Upper lobe of left lung (tissue), 6 donors: ENCODE measurements around the gene MELK. TPM values are rescaled to one million over a fixed set of nuclear protein-coding genes. Genes with fewer than 3 reads are reported as not detected.

Source experiments
- ATAC-seq, 2 donors: fragments of 200-7000 bp; cut with Tn5 transposase; one replicate each; pipeline ENCODE4 v1.9.1; 2022; ENCODE audit warnings: mild to moderate bottlenecking in 2 of 2, moderate library complexity in 2 of 2; ENCODE audit not compliant: low FRiP score in 2 of 2
- DNase-seq, 2 donors: peaks; one replicate each; pipeline ENCODE4 v3.0.0-alpha.2; 2019 to 2020
- H3K27ac ChIP-seq, 4 donors: fragments of 200-600 bp; sonication (generic); one replicate each; pipeline ENCODE4 v1.5.1; 2016 to 2019
- H3K27me3 ChIP-seq, 4 donors: fragments of 200-600 bp; sonication (generic); one replicate each; pipeline ENCODE4 v1.5.1; 2017 to 2019
- H3K36me3 ChIP-seq, 4 donors: fragments of 200-600 bp; sonication (generic); one replicate each; pipeline ENCODE4 v1.5.1; 2016 to 2019
- H3K4me1 ChIP-seq, 4 donors: fragments of 200-600 bp; sonication (generic); one replicate each; pipeline ENCODE4 v1.5.1; 2018 to 2019
- H3K4me3 ChIP-seq, 4 donors: fragments of 200-600 bp; sonication (generic); one replicate each; pipeline ENCODE4 v1.5.1; 2017 to 2019; ENCODE audit warnings: mild to moderate bottlenecking in 2 of 4, moderate library complexity in 1 of 4
- H3K9me3 ChIP-seq, 4 donors: fragments of 200-600 bp; sonication (generic); one replicate each; pipeline ENCODE4 v1.5.1; 2018 to 2019
- CTCF ChIP-seq, 6 experiments: fragments of 450-650 bp in 4 of 6; fragments of 200-600 bp in 2 of 6; sonication (generic) in 2 of 6; IDR thresholded peaks; one replicate each; pipeline ENCODE4 v1.5.1; 2016 to 2019; ENCODE audit warnings: antibody characterized with exemption in 6 of 6
- EP300 ChIP-seq, 4 donors: sonication (generic); formaldehyde crosslinking; IDR thresholded peaks; one replicate each; pipeline ENCODE4 v1.5.1; 2017; ENCODE audit warnings: antibody characterized with exemption in 4 of 4, control low read depth in 2 of 4
- POLR2A ChIP-seq, 4 donors: fragments of 450-650 bp; IDR thresholded peaks; one replicate each; pipeline ENCODE4 v1.5.1; 2016 to 2017; ENCODE audit warnings: antibody characterized with exemption in 4 of 4, mild to moderate bottlenecking in 2 of 4
- POLR2AphosphoS5 ChIP-seq, 2 donors: sonication (generic); formaldehyde crosslinking; IDR thresholded peaks; one replicate each; pipeline ENCODE4 v1.5.1; 2017; ENCODE audit warnings: antibody characterized with exemption in 2 of 2
- WGBS, 2 donors: methylation state at CpG; one replicate each; pipeline ENCODE4 v1.1.5; 2017 to 2018; 5-methylcytosine and 5-hydroxymethylcytosine counted together
- total RNA-seq, 6 donors: library from RNA; depleted of rRNA in 4 of 6; stranded (reverse); fragments of >200 nt in 4 of 6; gene quantifications; one replicate each; pipeline versions ENCODE4 v1.1.0 to v1.2.1, GENCODE V29; 2016 to 2021
- donor health status: DM: no; HTN: no; CAD: no; lungs with moderate emphysema.
- donor health status: DM: no; HTN: yes; CAD: no; lungs with severe emphysema.

Gene MELK
- total RNA-seq, 6 donors from 2014 or later = 0.55 to 4.0 (median 2.0) TPM; not detected in 1

- WGBS, 2 donors = 90 to 100% methylated on average over 1 of the region's 1 CpG
- ATAC-seq = no peak
- H3K27me3 ChIP-seq = no peaks in the 10 kb centered on the region
- no peak overlapping the region for H3K4me3 ChIP-seq
- H3K36me3 ChIP-seq = no peaks in the 10 kb centered on the region
- no peak for DNase-seq
- H3K9me3 ChIP-seq = no peaks in the 10 kb centered on the region
- no peaks in the 10 kb centered on the region for H3K4me1 ChIP-seq
- TF ChIP-seq CTCF (IDR thresholded peaks at IDR 0.05) (no peak), EP300 (IDR thresholded peaks at IDR 0.05) (no peak), POLR2AphosphoS5 (IDR thresholded peaks at IDR 0.05) (no peak), POLR2A (IDR thresholded peaks at IDR 0.05) (no peak)
- H3K27ac ChIP-seq = no peak overlapping the region
Measured at GRCh38 chr9:36676091-36676490, 103.4 kb downstream of the MELK start.

- Histone ChIP-seq H3K36me3 (no peaks in the 10 kb centered on the region), H3K27me3 (no peaks in the 10 kb centered on the region), H3K9me3 (peaks cover 0 to 6% (median 2%) of the 10 kb centered on the region in 4 donors), H3K4me3 (no peak overlapping the region), H3K4me1 (no peaks in the 10 kb centered on the region), H3K27ac (no peak overlapping the region)
- ATAC-seq (no peak), DNase-seq (no peak)
- 80 to 81% methylated on average over 8 of the region's 8 CpGs for WGBS, 2 donors
- TF ChIP-seq POLR2AphosphoS5 (IDR thresholded peaks at IDR 0.05) (no peak), EP300 (IDR thresholded peaks at IDR 0.05) (peak in 1 of 4 donors; percentile 12)
Measured at GRCh38 chr9:36676778-36677485, 104.2 kb downstream of the MELK start.

- 74 to 85% methylated on average over 2 of the region's 2 CpGs for WGBS, 2 donors
- no peaks in the 10 kb centered on the region for H3K36me3 ChIP-seq
- no peak overlapping the region for H3K27ac ChIP-seq
- no peak for TF ChIP-seq CTCF (IDR thresholded peaks at IDR 0.05)
- TF ChIP-seq EP300 (IDR thresholded peaks at IDR 0.05) = no peak
- no peak for TF ChIP-seq POLR2A (IDR thresholded peaks at IDR 0.05)
- no peak for TF ChIP-seq POLR2AphosphoS5 (IDR thresholded peaks at IDR 0.05)
- ATAC-seq = no peak
- H3K27me3 ChIP-seq = no peaks in the 10 kb centered on the region
- H3K4me3 ChIP-seq = no peak overlapping the region
- H3K4me1 ChIP-seq = no peaks in the 10 kb centered on the region
- DNase-seq = no peak
- H3K9me3 ChIP-seq = peaks cover 0 to 9% (median 4%) of the 10 kb centered on the region in 4 donors
Measured at GRCh38 chr9:36677611-36678010, 104.9 kb downstream of the MELK start.

- Histone ChIP-seq H3K4me3 (no peak overlapping the region), H3K27ac (no peak overlapping the region), H3K36me3 (no peaks in the 10 kb centered on the region), H3K4me1 (no peaks in the 10 kb centered on the region), H3K27me3 (no peaks in the 10 kb centered on the region), H3K9me3 (peaks cover 0 to 9% (median 6%) of the 10 kb centered on the region in 4 donors)
- WGBS, 2 donors = 73 to 84% methylated on average over 2 of the region's 2 CpGs
- no peak for ATAC-seq
- no peak for TF ChIP-seq POLR2AphosphoS5 (IDR thresholded peaks at IDR 0.05)
- TF ChIP-seq POLR2A (IDR thresholded peaks at IDR 0.05) = no peak
- no peak for TF ChIP-seq CTCF (IDR thresholded peaks at IDR 0.05)
- TF ChIP-seq EP300 (IDR thresholded peaks at IDR 0.05) = no peak
- DNase-seq = no peak
Measured at GRCh38 chr9:36679710-36680109, 107.0 kb downstream of the MELK start.

- H3K27ac ChIP-seq = no peak overlapping the region
- DNase-seq = no peak
- no peaks in the 10 kb centered on the region for H3K4me1 ChIP-seq
- H3K27me3 ChIP-seq = no peaks in the 10 kb centered on the region
- H3K9me3 ChIP-seq = peaks cover 0 to 7% (median 6%) of the 10 kb centered on the region in 4 donors
- WGBS, 2 donors = 76 to 90% methylated on average over 3 of the region's 3 CpGs
- TF ChIP-seq POLR2A (IDR thresholded peaks at IDR 0.05) (no peak), POLR2AphosphoS5 (IDR thresholded peaks at IDR 0.05) (no peak), EP300 (IDR thresholded peaks at IDR 0.05) (no peak), CTCF (IDR thresholded peaks at IDR 0.05) (no peak)
- H3K36me3 ChIP-seq = no peaks in the 10 kb centered on the region
- ATAC-seq = no peak
- no peak overlapping the region for H3K4me3 ChIP-seq
Measured at GRCh38 chr9:36686471-36686870, 113.8 kb downstream of the MELK start.
